Measurements from ENCODE around the gene KIF3C.

KIF3C gene

DNA sequence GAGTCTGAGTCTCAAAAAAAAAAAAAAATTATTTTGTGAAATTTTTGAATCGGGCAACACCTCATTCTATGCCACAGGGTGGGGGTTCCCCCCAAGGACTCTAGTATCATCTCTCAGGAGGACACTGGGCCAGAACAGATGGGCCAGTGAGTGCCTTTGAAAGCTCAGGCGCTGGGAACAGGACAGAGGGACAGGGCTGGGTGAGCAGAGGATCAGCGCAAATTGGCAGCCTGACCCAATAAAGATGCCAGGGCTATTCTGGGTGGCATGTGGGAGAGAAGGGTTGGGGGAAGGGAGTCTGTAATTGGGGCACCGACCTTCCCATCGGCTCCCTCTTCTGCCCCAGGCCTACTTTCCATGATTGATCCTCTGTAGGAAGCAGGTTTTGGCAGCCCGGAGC lies 44.0 kb downstream of the KIF3C start:
- TF ChIP-seq, protein P1, sequence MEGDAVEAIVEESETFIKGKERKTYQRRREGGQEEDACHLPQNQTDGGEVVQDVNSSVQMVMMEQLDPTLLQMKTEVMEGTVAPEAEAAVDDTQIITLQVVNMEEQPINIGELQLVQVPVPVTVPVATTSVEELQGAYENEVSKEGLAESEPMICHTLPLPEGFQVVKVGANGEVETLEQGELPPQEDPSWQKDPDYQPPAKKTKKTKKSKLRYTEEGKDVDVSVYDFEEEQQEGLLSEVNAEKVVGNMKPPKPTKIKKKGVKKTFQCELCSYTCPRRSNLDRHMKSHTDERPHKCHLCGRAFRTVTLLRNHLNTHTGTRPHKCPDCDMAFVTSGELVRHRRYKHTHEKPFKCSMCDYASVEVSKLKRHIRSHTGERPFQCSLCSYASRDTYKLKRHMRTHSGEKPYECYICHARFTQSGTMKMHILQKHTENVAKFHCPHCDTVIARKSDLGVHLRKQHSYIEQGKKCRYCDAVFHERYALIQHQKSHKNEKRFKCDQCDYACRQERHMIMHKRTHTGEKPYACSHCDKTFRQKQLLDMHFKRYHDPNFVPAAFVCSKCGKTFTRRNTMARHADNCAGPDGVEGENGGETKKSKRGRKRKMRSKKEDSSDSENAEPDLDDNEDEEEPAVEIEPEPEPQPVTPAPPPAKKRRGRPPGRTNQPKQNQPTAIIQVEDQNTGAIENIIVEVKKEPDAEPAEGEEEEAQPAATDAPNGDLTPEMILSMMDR (conservative IDR thresholded peaks at IDR 0.05): no peak
- H3K27ac ChIP-seq: no peak overlapping the region

DNA sequence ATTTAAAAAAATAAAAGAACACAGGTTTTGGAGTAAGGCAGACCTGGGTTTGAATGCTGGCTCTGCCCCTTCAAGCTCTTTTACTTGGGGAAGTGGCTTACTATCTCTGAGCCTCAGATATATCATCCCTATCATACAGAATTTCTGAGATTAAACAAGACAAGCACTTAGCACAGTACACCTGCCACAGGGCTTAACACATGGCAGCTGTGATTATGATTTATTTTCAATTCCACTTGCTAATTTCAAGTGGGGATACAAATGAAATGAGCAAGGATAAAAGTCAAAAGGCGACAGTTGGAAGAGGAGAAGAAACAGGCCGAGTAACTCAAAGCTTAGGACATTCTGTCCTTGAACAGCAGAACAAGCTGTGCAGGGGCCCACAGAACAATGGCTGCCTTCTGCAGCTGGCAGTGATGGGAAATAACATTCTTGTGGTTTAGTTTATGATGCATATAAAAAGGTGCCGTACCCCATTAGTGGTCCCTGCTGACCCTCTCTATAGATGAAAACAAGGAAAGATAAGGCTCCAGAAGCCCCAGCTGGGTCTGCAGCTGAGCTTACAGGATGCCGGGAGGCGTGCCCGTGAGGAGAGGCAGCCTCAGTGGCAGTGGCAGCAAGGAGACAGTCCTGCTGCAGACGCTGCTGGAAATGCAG lies 45.3 kb downstream of the KIF3C start:
- no peak overlapping the region for H3K27ac ChIP-seq
- TF ChIP-seq, protein P1 (conservative IDR thresholded peaks at IDR 0.05): no peak

DNA sequence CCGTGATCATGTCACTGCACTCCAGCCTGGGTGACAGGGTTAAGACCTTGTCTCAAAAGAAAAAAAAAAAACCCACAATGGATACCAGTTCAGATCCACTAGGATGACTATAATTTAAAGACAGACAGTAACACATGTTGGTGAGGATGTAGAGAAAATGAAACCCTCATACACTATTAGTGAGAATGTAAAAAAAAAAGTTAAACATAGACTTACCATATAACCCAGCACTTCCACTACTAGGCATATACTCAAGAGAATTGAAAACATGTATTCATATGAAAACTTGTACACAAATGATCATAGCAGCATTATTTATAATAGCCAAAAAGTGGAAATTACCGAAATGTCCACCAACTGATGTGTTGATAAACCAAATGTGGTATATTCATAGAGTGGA lies 48.7 kb downstream of the KIF3C start:
- TF ChIP-seq, protein P1 (conservative IDR thresholded peaks at IDR 0.05): no peak
- no peak overlapping the region for H3K27ac ChIP-seq

DNA sequence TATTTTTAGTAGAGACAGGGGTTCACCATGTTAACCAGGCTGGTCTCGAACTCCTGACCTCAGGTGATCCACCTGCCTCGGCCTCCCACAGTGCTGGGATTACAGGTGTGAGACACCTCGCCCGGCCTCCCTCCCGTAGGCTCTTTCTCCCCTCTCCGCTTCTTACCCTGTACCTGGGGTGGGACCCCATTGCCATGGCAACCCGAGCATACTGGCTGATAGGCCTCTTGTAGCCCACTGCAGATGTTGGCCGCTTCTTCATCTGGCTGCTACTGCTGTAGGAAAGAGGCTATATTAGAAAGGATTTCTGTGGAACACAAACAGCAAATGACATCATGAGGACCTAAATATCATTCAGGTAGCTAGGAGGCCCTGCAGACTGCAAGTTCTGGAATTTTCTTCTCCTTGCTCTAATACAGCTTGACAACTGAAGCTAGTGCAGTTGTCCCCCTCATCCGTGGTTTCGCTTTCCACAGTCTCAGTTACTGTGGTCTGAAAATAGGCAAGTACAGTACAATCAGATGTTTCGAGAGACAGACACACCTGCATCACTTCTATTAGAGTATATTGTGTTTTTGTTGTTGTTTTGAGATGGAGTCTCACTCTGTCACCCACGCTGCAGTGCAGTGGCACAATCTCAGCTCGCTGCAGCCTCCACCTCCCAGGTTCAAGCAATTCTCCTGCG lies 52.4 kb downstream of the KIF3C start:
- no peak overlapping the region for H3K27ac ChIP-seq
- TF ChIP-seq, protein P1 (conservative IDR thresholded peaks at IDR 0.05): no peak

DNA sequence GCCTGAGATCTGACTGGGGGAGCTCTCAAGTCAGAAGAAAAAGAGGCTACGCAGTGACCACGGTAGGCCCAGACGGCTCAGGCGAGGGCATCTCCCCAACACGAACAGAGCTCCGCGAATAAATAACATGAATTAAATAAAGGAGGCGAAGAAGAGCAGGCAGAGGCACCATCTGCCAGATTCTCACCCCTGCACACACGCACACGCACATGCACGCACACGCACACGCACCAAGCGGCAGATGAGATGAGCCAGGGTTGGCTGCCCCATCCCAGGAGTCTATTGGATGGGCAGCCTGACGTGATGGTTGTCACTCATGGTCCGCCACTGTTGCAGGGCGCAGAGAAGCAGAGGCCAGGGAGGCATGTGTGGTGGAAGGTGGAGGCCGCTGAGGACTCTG lies 53.6 kb downstream of the KIF3C start:
- H3K27ac ChIP-seq: no peak overlapping the region
- TF ChIP-seq, protein P1 (conservative IDR thresholded peaks at IDR 0.05): no peak

DNA sequence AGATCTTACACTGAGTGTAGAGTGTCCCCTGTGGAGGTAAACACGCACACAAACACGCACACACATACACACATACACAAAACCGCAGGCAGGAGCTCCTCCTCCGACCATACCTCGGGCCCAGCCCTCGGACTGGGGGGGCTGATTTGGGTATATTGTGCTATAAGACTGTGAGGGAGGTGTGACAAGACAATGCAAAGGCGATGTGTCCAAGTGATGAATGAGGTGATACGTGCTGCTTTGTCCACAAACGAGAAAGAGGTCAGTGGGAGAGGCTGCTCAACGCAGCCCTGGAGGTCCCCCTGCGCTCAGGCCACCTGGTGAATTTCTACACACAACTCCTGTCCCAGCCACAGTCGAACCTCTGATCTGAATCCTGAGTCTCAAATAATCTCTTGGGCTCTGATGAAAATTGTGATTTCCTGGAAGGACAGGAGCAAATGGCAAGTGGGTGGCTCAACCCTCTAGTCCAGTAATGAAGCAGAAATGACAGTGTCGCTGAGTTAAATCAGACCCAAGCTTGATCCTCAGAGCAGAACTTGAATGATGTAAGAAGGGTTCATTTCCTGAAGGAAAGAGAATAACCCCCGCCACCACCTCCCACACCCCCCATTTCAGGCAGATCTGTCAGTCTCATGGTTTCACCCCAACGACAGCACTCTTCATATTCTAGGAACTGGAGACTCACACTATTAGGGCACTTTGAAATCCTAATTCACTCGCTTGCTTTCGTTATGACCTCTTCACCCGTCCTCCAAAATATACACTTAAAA lies 55.1 kb downstream of the KIF3C start:
- no peak overlapping the region for H3K27ac ChIP-seq
- TF ChIP-seq, protein P1 (conservative IDR thresholded peaks at IDR 0.05): no peak

DNA sequence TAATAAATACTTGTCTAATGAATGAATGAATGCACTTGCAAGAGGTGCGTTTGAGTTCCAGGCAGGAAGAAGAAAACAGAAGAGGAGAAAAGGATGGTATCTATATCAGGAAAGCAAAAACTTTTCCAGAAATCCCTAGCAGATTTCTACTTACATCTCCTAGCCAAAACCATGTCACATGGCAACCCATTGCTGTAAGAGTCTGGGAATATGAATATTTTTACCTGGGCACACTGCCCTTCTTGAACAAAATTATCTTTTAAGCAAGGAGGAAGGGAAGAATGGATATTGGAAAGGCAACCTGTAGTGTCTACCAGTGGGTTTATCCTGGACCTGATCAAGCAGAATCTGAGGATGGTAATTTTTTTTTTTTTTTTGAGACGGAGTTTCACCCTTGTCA lies 59.8 kb downstream of the KIF3C start:
- TF ChIP-seq, protein P1 (conservative IDR thresholded peaks at IDR 0.05): no peak
- no peak overlapping the region for H3K27ac ChIP-seq

Data from VCaP (cell line).